Islet of Langerhans (tissue), 1 donor: ENCODE results near the gene COL24A1.
"Not testable (repeated sequence)": the region's sequence is repeated elsewhere in the genome, so short reads cannot be mapped to it uniquely, and the experiment has no call there.

ENCODE experiments used
- FAIRE-seq: peaks from one replicate; lab custom pipeline; 2011; peaks lifted over from hg19 to GRCh38; lab: Jason Lieb, UNC

The COL24A1 gene

GRCh38 chr1:86072474-86072873 lies 84.1 kb downstream of the COL24A1 start:
- FAIRE-seq = not testable (repeated sequence)

- FAIRE-seq = not testable (repeated sequence)
Measured at GRCh38 chr1:86071870-86072269, 84.7 kb downstream of the COL24A1 start.

GRCh38 chr1:86069757-86070145 lies 86.8 kb downstream of the COL24A1 start:
- FAIRE-seq = no peak

GRCh38 chr1:86068841-86069756 lies 87.5 kb downstream of the COL24A1 start:
- FAIRE-seq = no peak

GRCh38 chr1:86068271-86068721 lies 88.3 kb downstream of the COL24A1 start:
- FAIRE-seq = no peak

GRCh38 chr1:86067626-86068025 lies 88.9 kb downstream of the COL24A1 start:
- FAIRE-seq = no peak

GRCh38 chr1:86064899-86065298 lies 91.7 kb downstream of the COL24A1 start:
- FAIRE-seq = no peak

- FAIRE-seq = peak; percentile 41
Measured at GRCh38 chr1:86063721-86064120, 92.9 kb downstream of the COL24A1 start.

GRCh38 chr1:86062453-86062852 lies 94.1 kb downstream of the COL24A1 start:
- no peak for FAIRE-seq

- no peak for FAIRE-seq
Measured at GRCh38 chr1:86061551-86061990, 95.0 kb downstream of the COL24A1 start.

GRCh38 chr1:86054396-86054795 lies 102.2 kb downstream of the COL24A1 start:
- FAIRE-seq = no peak

- no peak for FAIRE-seq
Measured at GRCh38 chr1:86052948-86053698, 103.4 kb downstream of the COL24A1 start.

- no peak for FAIRE-seq
Measured at GRCh38 chr1:86035101-86035500, 121.5 kb downstream of the COL24A1 start.

- FAIRE-seq = no peak
Measured at GRCh38 chr1:86030180-86030579, 126.4 kb downstream of the COL24A1 start.

GRCh38 chr1:86018283-86018923 lies 138.2 kb downstream of the COL24A1 start:
- FAIRE-seq = peak; percentile 94

GRCh38 chr1:86016076-86016759 lies 140.4 kb downstream of the COL24A1 start:
- no peak for FAIRE-seq

GRCh38 chr1:86015375-86015774 lies 141.2 kb downstream of the COL24A1 start:
- FAIRE-seq = no peak

- no peak for FAIRE-seq
Measured at GRCh38 chr1:86000601-86001000, 156.0 kb downstream of the COL24A1 start.

GRCh38 chr1:85998105-85998855 lies 158.3 kb downstream of the COL24A1 start:
- no peak for FAIRE-seq

GRCh38 chr1:85992791-85993190 lies 163.8 kb downstream of the COL24A1 start:
- no peak for FAIRE-seq

- FAIRE-seq = no peak
Measured at GRCh38 chr1:85991261-85991660, 165.3 kb downstream of the COL24A1 start.
